Measurements from ENCODE around the gene PPP2R5B. TPM values are rescaled to one million over a fixed set of nuclear protein-coding genes. Genes with fewer than 3 reads are reported as not detected.

PPP2R5B gene
- total and polyA plus RNA-seq, 5 donors, result 21.7 to 28.9 (median 25.1) TPM

DNA sequence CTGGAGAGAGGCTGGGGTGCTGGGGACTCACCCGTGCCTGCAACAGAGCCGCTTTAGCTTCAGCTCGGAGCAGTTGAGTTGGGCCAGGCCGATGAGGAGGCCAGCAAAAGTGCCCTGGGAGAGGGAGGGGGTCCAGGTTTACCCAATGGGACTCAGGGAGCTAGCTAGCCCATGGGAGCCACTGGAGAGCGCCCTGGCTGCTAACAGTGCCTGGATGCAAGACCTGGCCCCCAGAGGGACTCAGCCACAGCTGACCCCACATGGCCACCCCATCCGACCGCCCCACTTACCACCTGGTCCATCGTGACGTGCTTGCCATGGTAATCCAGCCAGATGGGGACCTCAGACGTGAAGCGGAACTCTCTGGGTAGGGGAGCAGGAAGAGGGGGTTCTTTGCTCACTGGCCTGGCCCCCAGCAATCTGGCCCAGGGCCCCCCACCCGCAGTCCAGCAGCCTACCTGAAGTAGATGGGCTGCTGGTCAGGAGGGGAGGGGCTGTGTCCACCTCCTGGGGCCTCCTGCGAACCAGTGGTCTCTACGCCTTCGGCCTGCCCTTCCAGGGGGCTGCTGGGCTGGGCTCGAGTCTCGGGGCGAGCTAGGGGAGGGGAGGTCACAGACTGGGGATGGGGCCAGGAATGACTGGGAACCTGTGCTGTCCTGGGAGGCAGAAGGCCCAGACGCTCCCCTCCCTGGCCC lies 27.0 kb upstream of the PPP2R5B start:
- intact Hi-C loops (cut with DNase I), result no loop called here
- WGBS, result 92% methylated on average over 19 of the region's 19 CpGs
- Histone ChIP-seq H3K27ac (ENCODE audit: low read length) (no peak overlapping the region), H3K4me3 (ENCODE audit: low read length) (no peak overlapping the region), H3K27me3 (ENCODE audit: control insufficient read depth, insufficient read depth) (no peaks in the 10 kb centered on the region), H3K9me3 (ENCODE audit: control insufficient read depth, low read length) (no peaks in the 10 kb centered on the region), H3K4me1 (ENCODE audit: control insufficient read depth, insufficient read depth, low read length) (no peaks in the 10 kb centered on the region)
- ATAC-seq, result no peak
- DNase-seq, result peak in 1 of 3 donors; percentile 56

DNA sequence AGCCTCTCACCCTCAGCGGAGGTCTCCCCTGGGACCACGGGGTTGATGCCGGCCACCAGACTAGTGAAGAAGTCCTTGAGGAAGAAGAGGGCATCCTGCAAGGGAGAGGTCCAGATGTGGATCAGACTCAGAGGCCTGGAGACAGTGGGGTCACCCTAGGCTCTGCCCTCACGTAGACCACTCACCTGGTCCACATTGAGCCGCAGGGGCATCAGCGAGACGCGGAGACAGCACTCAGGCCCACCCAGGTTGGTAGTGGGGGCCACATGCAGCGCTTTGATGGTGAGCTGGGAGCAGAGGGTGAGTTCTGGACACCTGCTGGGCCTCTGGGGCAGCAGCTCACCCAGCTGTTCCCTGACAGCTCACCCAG lies 26.4 kb upstream of the PPP2R5B start:
- WGBS, result 89% methylated on average over 9 of the region's 9 CpGs
- Histone ChIP-seq H3K4me1 (ENCODE audit: control insufficient read depth, insufficient read depth, low read length) (no peaks in the 10 kb centered on the region), H3K4me3 (ENCODE audit: low read length) (no peak overlapping the region), H3K27ac (ENCODE audit: low read length) (no peak overlapping the region), H3K27me3 (ENCODE audit: control insufficient read depth, insufficient read depth) (no peaks in the 10 kb centered on the region), H3K9me3 (ENCODE audit: control insufficient read depth, low read length) (no peaks in the 10 kb centered on the region)
- DNase-seq (no peak), ATAC-seq (no peak)
- intact Hi-C loops (cut with DNase I), result no loop called here

DNA sequence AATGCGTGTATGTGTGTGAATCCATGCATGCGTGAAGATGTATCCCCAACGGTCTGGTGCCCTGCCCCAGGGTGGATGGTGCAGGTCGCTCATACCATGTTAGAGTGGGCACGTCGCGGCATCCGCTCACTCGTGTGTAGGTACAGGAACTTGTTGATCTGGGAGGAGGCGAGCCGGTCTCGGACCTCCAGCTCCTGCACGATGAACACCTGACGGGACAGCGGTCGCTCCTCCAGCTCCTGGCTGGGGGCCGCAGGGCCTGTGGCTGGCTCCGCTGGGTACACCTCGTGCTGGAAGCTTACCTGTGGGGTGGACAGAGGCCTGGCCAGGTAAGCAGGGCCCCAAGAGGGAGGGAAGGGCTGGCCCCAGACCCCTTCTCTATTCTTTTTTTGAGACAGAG lies 25.9 kb upstream of the PPP2R5B start:
- H3K27ac ChIP-seq (ENCODE audit: low read length), result no peak overlapping the region
- DNase-seq, result no peak
- 94% methylated on average over 19 of the region's 19 CpGs for whole genome bisulfite sequencing
- intact Hi-C loops (cut with DNase I), result no loop called here
- no peaks in the 10 kb centered on the region for H3K4me1 ChIP-seq (ENCODE audit: control insufficient read depth, insufficient read depth, low read length)
- H3K9me3 ChIP-seq (ENCODE audit: control insufficient read depth, low read length), result no peaks in the 10 kb centered on the region
- no peak overlapping the region for H3K4me3 ChIP-seq (ENCODE audit: low read length)
- no peak for ATAC-seq
- no peaks in the 10 kb centered on the region for H3K27me3 ChIP-seq (ENCODE audit: control insufficient read depth, insufficient read depth)

DNA sequence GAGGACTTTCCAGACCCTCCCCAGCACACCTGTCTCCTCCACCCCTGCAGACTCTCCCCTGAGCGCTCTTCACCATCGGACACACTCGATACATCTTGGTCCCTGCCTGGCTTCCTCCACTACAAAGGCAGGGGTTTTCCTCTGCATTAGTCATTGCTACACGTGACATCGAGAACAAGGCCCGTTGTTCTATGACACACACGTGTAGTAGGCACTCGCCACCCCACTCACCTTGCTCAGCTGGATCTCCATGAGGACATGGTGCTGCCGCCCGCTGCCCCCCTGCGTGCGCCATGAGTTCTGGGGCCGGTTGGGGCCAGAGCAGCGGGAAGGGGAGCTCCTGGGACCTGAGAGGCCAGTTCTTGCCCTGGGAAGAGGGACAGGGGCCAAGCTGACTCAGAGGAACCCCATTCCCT lies 24.2 kb upstream of the PPP2R5B start:
- H3K27me3 ChIP-seq (ENCODE audit: control insufficient read depth, insufficient read depth), result no peaks in the 10 kb centered on the region
- DNase-seq, result no peak
- ATAC-seq, result no peak
- WGBS, result 87% methylated on average over 14 of the region's 14 CpGs
- H3K9me3 ChIP-seq (ENCODE audit: control insufficient read depth, low read length), result no peaks in the 10 kb centered on the region
- no peak overlapping the region for H3K4me3 ChIP-seq (ENCODE audit: low read length)
- no peaks in the 10 kb centered on the region for H3K4me1 ChIP-seq (ENCODE audit: control insufficient read depth, insufficient read depth, low read length)
- H3K27ac ChIP-seq (ENCODE audit: low read length), result no peak overlapping the region
- intact Hi-C loops (cut with DNase I), result no loop called here

DNA sequence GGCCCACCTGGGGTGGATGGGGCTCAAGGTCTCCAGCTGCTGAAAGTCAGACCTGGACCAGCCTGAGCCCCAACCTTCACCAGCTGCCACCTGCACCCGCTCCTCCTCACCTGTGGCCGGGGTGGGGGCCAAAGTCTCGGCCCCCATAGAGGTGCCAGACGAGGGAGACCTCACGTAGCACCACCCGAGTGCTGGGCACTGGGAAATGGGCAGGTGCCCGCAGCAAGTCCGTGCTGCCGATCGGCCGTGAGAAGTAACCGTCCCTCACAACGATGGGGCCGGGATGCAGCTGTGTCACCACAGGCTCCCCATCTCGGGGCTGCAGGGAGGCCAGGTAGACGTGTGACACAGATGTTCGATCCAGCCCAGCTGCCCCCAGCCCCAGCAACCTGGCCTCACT lies 23.7 kb upstream of the PPP2R5B start:
- ATAC-seq (no peak), DNase-seq (no peak)
- no peaks in the 10 kb centered on the region for H3K27me3 ChIP-seq (ENCODE audit: control insufficient read depth, insufficient read depth)
- no peak overlapping the region for H3K27ac ChIP-seq (ENCODE audit: low read length)
- H3K4me3 ChIP-seq (ENCODE audit: low read length), result no peak overlapping the region
- intact Hi-C loops (cut with DNase I), result no loop called here
- 94% methylated on average over 17 of the region's 17 CpGs for WGBS
- no peaks in the 10 kb centered on the region for H3K9me3 ChIP-seq (ENCODE audit: control insufficient read depth, low read length)
- no peaks in the 10 kb centered on the region for H3K4me1 ChIP-seq (ENCODE audit: control insufficient read depth, insufficient read depth, low read length)

DNA sequence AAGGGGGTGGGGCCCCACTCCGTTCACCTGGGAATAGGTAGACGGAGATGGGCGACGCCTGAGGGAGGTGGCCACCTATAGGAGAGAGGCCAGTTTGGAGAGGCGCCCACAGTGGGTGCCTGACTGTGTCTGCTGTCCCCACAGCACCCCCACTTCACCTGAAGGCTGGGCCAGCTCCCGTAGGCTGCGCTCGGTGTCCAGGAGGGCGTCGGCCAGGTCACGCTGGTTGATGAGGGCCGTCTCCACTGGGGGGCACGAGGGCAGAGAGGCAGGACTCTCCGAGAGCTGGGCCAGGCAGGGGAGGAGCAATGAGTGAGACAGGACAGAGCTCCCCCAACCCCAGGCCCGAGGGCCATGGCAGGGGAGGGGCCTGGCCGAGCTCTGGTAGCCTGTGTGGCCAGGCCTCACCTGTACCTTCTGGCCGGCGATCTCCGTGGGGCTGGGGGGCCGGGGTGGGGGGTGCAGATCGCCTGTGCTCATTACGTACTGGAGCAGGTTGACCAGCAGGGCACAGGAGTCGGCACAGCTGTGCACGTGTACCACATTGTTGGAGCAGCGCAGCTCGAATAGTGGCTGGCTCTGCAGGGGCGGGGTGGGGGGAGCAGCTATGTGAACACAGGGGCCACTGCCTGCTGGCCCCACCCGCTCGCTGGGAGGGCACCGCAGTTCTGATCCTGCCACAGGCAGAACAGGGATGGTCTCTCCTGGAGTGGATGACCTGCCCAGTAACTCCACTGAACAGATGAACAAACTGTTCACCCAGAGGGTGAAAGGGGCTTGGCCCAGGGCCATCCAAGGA lies 22.2 kb upstream of the PPP2R5B start:
- Histone ChIP-seq H3K27ac (ENCODE audit: low read length) (no peak overlapping the region), H3K4me1 (ENCODE audit: control insufficient read depth, insufficient read depth, low read length) (no peaks in the 10 kb centered on the region), H3K4me3 (ENCODE audit: low read length) (no peak overlapping the region), H3K9me3 (ENCODE audit: control insufficient read depth, low read length) (no peaks in the 10 kb centered on the region), H3K27me3 (ENCODE audit: control insufficient read depth, insufficient read depth) (no peaks in the 10 kb centered on the region)
- DNase-seq, result peak in 1 of 3 donors; percentile 53
- intact Hi-C loops (cut with DNase I), result no loop called here
- 91% methylated on average over 30 of the region's 30 CpGs for WGBS
- ATAC-seq, result no peak

DNA sequence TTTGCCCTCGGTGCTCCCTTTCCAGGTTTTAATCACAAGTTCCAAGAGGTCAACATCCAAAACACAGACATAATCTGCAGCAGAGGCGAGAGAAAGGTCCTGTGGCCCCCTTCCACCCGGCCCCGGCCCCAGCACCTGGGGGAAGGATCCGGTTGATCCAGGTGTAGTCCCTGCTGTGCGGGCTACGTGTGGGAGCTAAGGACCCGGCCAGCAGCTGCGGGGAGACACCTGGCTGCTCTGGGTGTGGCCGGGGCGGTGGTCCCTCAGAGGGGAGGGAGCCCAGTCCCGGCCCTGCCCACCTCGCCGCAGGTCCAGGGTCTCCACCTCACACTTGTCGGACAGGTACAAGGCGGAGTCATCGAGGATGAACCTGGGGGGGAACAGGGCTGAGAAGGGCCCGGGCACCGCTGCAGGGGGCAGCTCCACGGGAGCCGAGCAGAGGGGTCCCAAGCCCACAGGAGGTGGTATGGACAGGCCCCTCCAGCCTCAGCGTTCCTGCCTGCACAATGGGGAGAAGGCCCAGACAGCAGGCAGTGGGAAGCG lies 21.1 kb upstream of the PPP2R5B start:
- no peak for ATAC-seq
- H3K27me3 ChIP-seq (ENCODE audit: control insufficient read depth, insufficient read depth), result no peaks in the 10 kb centered on the region
- 95% methylated on average over 23 of the region's 23 CpGs for WGBS

DNA sequence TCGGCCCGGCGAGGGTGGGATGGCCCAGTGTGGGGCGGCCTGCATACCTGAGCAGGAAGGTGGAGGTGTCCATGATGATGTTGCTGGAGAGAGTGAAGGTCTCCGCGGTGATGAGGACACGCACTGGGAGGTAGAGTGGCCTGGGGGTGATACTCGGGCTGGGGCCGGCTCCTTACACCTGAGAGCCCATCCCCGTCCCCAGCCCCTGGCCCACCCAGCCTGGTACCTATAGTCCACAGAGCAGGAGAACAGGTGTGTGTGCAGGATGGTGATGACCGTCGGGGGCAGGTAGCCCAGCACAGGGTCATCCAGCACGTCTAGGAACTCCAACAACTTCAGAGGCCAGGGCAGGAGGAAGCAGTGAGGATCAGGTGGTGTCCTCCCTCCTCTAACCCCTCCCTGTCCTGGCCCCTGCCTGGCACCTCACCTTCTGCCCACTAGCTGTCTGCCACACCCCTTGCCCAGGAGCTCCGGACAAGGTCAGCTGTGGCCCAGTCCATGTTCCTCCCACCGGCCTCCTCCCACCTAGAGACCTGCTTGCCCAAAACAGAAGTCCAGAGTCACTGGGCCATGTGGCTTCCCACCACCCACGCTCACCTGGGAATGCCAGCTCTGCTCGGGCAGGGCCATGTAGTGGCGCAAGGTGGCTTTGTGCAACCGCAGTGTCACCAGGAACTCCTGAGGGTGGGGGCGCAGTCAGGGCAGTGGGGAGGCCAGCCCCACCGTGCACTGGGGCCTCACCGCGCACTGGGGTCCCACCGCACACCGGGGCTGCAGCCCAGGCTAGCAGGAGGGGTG lies 18.8 kb upstream of the PPP2R5B start:
- intact Hi-C loops (cut with DNase I), result no loop called here
- peak in 1 of 2 donors; percentile 4 for ATAC-seq
- H3K27me3 ChIP-seq (ENCODE audit: control insufficient read depth, insufficient read depth), result no peaks in the 10 kb centered on the region
- 94% methylated on average over 25 of the region's 25 CpGs for WGBS
- H3K9me3 ChIP-seq (ENCODE audit: control insufficient read depth, low read length), result no peaks in the 10 kb centered on the region
- no peak overlapping the region for H3K27ac ChIP-seq (ENCODE audit: low read length)
- H3K4me3 ChIP-seq (ENCODE audit: low read length), result no peak overlapping the region
- DNase-seq, result peak in 1 of 3 donors; percentile 52
- no peaks in the 10 kb centered on the region for H3K4me1 ChIP-seq (ENCODE audit: control insufficient read depth, insufficient read depth, low read length)

More for the DNA sequence above, 21.1 kb upstream of the PPP2R5B start:
- no peak overlapping the region for H3K27ac ChIP-seq (ENCODE audit: low read length)
- H3K4me1 ChIP-seq (ENCODE audit: control insufficient read depth, insufficient read depth, low read length), result no peaks in the 10 kb centered on the region
- peak in 1 of 3 donors; percentile 53 for DNase-seq
- intact Hi-C loops (cut with DNase I), result no loop called here
- H3K9me3 ChIP-seq (ENCODE audit: control insufficient read depth, low read length), result no peaks in the 10 kb centered on the region
- H3K4me3 ChIP-seq (ENCODE audit: low read length), result no peak overlapping the region

DNA sequence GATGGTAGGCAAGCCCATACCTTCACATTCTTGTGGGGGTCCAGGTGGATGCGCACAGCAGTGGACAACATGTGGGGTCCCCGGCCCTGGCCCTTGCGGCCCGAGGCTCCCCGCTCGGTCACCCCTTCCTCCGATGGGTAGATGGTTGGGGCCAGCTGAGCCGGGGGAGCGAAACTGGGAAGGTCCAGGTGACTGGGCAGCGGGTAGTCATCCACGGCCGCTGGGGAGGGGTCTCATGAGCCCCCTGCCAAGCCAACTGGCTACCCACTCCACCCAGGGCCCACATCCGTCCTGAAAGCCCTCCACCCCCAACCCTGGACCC lies 18.2 kb upstream of the PPP2R5B start:
- Histone ChIP-seq H3K4me3 (ENCODE audit: low read length) (no peak overlapping the region), H3K27me3 (ENCODE audit: control insufficient read depth, insufficient read depth) (no peaks in the 10 kb centered on the region), H3K27ac (ENCODE audit: low read length) (no peak overlapping the region), H3K9me3 (ENCODE audit: control insufficient read depth, low read length) (no peaks in the 10 kb centered on the region), H3K4me1 (ENCODE audit: control insufficient read depth, insufficient read depth, low read length) (no peaks in the 10 kb centered on the region)
- 96% methylated on average over 13 of the region's 13 CpGs for WGBS
- no peak for ATAC-seq
- intact Hi-C loops (cut with DNase I), result no loop called here
- DNase-seq, result peak in 1 of 3 donors; percentile 53

DNA sequence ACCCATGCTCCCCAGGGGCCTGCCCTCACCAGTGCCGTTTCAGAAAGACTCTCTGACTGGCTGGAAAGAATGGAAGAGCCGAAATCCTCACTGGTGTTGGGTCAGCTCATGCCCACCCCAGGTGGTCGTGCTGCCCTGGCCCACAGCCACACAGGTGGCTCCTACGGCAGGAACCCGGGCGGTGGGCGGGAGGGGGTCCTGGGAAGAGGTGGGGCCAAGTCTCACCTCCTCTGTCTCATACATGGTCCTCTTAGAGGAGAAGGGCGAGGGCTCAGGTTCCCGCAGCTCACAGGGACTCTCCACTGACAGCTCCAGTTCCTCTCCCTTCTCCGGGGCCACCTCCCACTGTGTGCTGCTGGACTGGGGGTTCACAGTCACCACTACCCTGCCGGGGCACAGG lies 15.7 kb upstream of the PPP2R5B start:
- H3K4me3 ChIP-seq (ENCODE audit: low read length), result no peak overlapping the region
- ATAC-seq, result no peak
- DNase-seq, result no peak
- H3K4me1 ChIP-seq (ENCODE audit: control insufficient read depth, insufficient read depth, low read length), result no peaks in the 10 kb centered on the region
- H3K27me3 ChIP-seq (ENCODE audit: control insufficient read depth, insufficient read depth), result no peaks in the 10 kb centered on the region
- intact Hi-C loops (cut with DNase I), result no loop called here
- 88% methylated on average over 11 of the region's 11 CpGs for WGBS
- no peaks in the 10 kb centered on the region for H3K9me3 ChIP-seq (ENCODE audit: control insufficient read depth, low read length)
- H3K27ac ChIP-seq (ENCODE audit: low read length), result no peak overlapping the region

All from right cardiac atrium (tissue), 5 donors.